ENCODE measurements around the gene CFDP1.

Gene CFDP1

GRCh38 chr16:75402159-75402820 is 31.0 kb downstream of the CFDP1 start:
- no peak for DNase-seq

GRCh38 chr16:75401691-75402090 is 31.6 kb downstream of the CFDP1 start:
- DNase-seq = no peak

GRCh38 chr16:75398333-75398732 is 35.0 kb downstream of the CFDP1 start:
- DNase-seq = no peak

- no peak for DNase-seq
Observed at GRCh38 chr16:75394941-75395340, 38.4 kb downstream of the CFDP1 start.

- no peak for DNase-seq
Observed at GRCh38 chr16:75392906-75393305, 40.4 kb downstream of the CFDP1 start.

- DNase-seq = no peak
Observed at GRCh38 chr16:75390926-75391653, 42.2 kb downstream of the CFDP1 start.

GRCh38 chr16:75389096-75389690 is 44.1 kb downstream of the CFDP1 start:
- no peak for DNase-seq

GRCh38 chr16:75387951-75388350 is 45.4 kb downstream of the CFDP1 start:
- DNase-seq = no peak

- no peak for DNase-seq
Observed at GRCh38 chr16:75385507-75386152, 47.7 kb downstream of the CFDP1 start.

GRCh38 chr16:75383141-75383540 is 50.2 kb downstream of the CFDP1 start:
- no peak for DNase-seq

- no peak for DNase-seq
Observed at GRCh38 chr16:75382611-75383010, 50.7 kb downstream of the CFDP1 start.

GRCh38 chr16:75380870-75381269 is 52.4 kb downstream of the CFDP1 start:
- DNase-seq = no peak

GRCh38 chr16:75379911-75380847 is 53.1 kb downstream of the CFDP1 start:
- no peak for DNase-seq

GRCh38 chr16:75379339-75379738 is 54.0 kb downstream of the CFDP1 start:
- no peak for DNase-seq

GRCh38 chr16:75378616-75379015 is 54.7 kb downstream of the CFDP1 start:
- no peak for DNase-seq

- DNase-seq = no peak
Observed at GRCh38 chr16:75377729-75378386, 55.4 kb downstream of the CFDP1 start.

GRCh38 chr16:75376475-75377161 is 56.7 kb downstream of the CFDP1 start:
- no peak for DNase-seq

- no peak for DNase-seq
Observed at GRCh38 chr16:75374388-75374787, 58.9 kb downstream of the CFDP1 start.

GRCh38 chr16:75372236-75372856 is 61.0 kb downstream of the CFDP1 start:
- no peak for DNase-seq

- DNase-seq = no peak
Observed at GRCh38 chr16:75371171-75371570, 62.1 kb downstream of the CFDP1 start.

- no peak for DNase-seq
Observed at GRCh38 chr16:75364286-75364791, 69.0 kb downstream of the CFDP1 start.
